HepG2 (cell line): ENCODE measurements around the gene PIK3R3. TPM values are rescaled to one million over a fixed set of nuclear protein-coding genes. Genes with fewer than 3 reads are reported as not detected.
A peak's percentile ranks its signal among the peaks of the same experiment; 100 is the strongest.

Experiments
- ATAC-seq: fragments of 200-7000 bp; cut with Tn5 transposase; 3 replicates; pipeline ENCODE4 v1.9.1; 2020; ENCODE audit warnings: mild to moderate bottlenecking, moderate library complexity
- BruUV-seq: library from RNA; stranded (reverse); fragments of 400-500 nt; replicated peaks from 2 replicates; lab custom pipeline; 2021; lab: Mats Ljungman, UMichigan
- CTCF ChIA-PET: fragments of 300-600 bp; formaldehyde crosslinking; extraction: SDS; loops from one replicate; lab custom pipeline; 2021; ENCODE audit warnings: low total read pairs, inconsistent platforms, low intra/inter-chr PET ratio; lab: Yijun Ruan, JAX
- POLR2A ChIA-PET: fragments of 350-600 bp; sonication (Branson Sonifier 250); formaldehyde crosslinking; loops from one replicate; lab custom pipeline; 2020; ENCODE audit warnings: antibody characterized with exemption, inconsistent platforms; lab: Yijun Ruan, JAX
- DNase-seq: peaks from one replicate; pipeline ENCODE4 v3.0.0-alpha.2; 2015; ENCODE audit warnings: low spot score
- FAIRE-seq: peaks from 3 replicates; lab custom pipeline; 2011; peaks lifted over from hg19 to GRCh38; lab: Jason Lieb, UNC
- H2AFZ ChIP-seq: one replicate; pipeline ENCODE4 v1.6.1; 2011; ENCODE audit warnings: low read length, inconsistent platforms
- H3K27ac ChIP-seq: fragments of 300-600 bp; 3 replicates; pipeline ENCODE4 v1.8.0; 2011; ENCODE audit warnings: mixed run types, mild to moderate bottlenecking, mixed read lengths, low read length, inconsistent platforms; ENCODE audit not compliant: insufficient read depth; ENCODE audit errors: extremely low read length
- H3K27me3 ChIP-seq, 2 experiments: fragments of 200-600 bp in 1 of 2; 2 replicates in 1 of 2; 3 replicates in 1 of 2; pipeline versions ENCODE4 v1.6.0 to v1.8.0; 2011; ENCODE audit warnings: low read length in 2 of 2, mild to moderate bottlenecking in 2 of 2, moderate library complexity in 2 of 2, inconsistent platforms in 1 of 2; ENCODE audit not compliant: insufficient read depth in 2 of 2, control insufficient read depth in 1 of 2
- H3K36me3 ChIP-seq, 2 experiments: fragments of 200-600 bp in 1 of 2; replicated peaks in 1 of 2; 2 replicates in 1 of 2; 3 replicates in 1 of 2; pipeline versions ENCODE4 v1.5.1 to v1.8.0; 2011; ENCODE audit warnings: low read length in 2 of 2, inconsistent platforms in 1 of 2; ENCODE audit not compliant: insufficient read depth in 2 of 2, control insufficient read depth in 1 of 2
- H3K4me1 ChIP-seq: 2 replicates; pipeline ENCODE4 v1.5.1; 2012; ENCODE audit warnings: low read length, inconsistent platforms; ENCODE audit not compliant: insufficient read depth
- H3K4me2 ChIP-seq: 2 replicates; pipeline ENCODE4 v1.6.0; 2011; ENCODE audit warnings: low read depth, low read length, inconsistent platforms
- H3K4me3 ChIP-seq, 3 experiments: fragments of 200-600 bp in 1 of 3; sonication (generic), shearing (Covaris generic) in 1 of 3; replicated peaks in 1 of 3; 2 replicates each; pipeline ENCODE4 v1.5.1; 2011 to 2016; ENCODE audit warnings: low read length in 3 of 3, inconsistent platforms in 2 of 3, low read depth in 2 of 3, mild to moderate bottlenecking in 2 of 3, control low read depth in 1 of 3, mixed read lengths in 1 of 3; ENCODE audit not compliant: insufficient read depth in 1 of 3
- H3K79me2 ChIP-seq: one replicate; pipeline ENCODE4 v1.6.1; 2011; ENCODE audit warnings: low read length, inconsistent platforms; ENCODE audit not compliant: insufficient read depth
- H3K9ac ChIP-seq: 2 replicates; pipeline ENCODE4 v1.6.0; 2011; ENCODE audit warnings: mild to moderate bottlenecking, low read depth, low read length, inconsistent platforms; ENCODE audit not compliant: insufficient read depth
- H3K9me3 ChIP-seq: 2 replicates; pipeline ENCODE4 v1.5.1; 2012; ENCODE audit warnings: mild to moderate bottlenecking, low read length
- H4K20me1 ChIP-seq: 2 replicates; pipeline ENCODE4 v1.6.0; 2011; ENCODE audit warnings: inconsistent platforms, mild to moderate bottlenecking, low read length, moderate library complexity; ENCODE audit not compliant: insufficient read depth
- DNMT3B ChIP-seq: conservative IDR thresholded peaks from 2 replicates; pipeline ENCODE4 v1.6.1; 2016; ENCODE audit warnings: missing biosample characterization, control low read depth
- PHF20 ChIP-seq: sonication (generic); formaldehyde crosslinking; IDR thresholded peaks from 2 replicates; pipeline ENCODE4 v1.5.0; 2020; ENCODE audit warnings: mild to moderate bottlenecking, missing genetic modification reagents
- PHF8 ChIP-seq: sonication (generic); formaldehyde crosslinking; IDR thresholded peaks from 2 replicates; pipeline ENCODE4 v1.5.0; 2020; ENCODE audit warnings: missing genetic modification reagents
- SAP130 ChIP-seq: IDR thresholded peaks from 2 replicates; pipeline ENCODE4 v1.6.1; 2016; ENCODE audit warnings: low read depth
- SNAI1 ChIP-seq: sonication (generic); formaldehyde crosslinking; IDR thresholded peaks from 2 replicates; pipeline ENCODE4 v1.5.0; 2020; ENCODE audit warnings: mild to moderate bottlenecking, missing genetic modification reagents, borderline replicate concordance
- TAF15 ChIP-seq: fragments of 200-400 bp; formaldehyde crosslinking; IDR thresholded peaks from one replicate; pipeline ENCODE4 v1.6.1; 2018; ENCODE audit warnings: mild to moderate bottlenecking, low read depth, low read length; ENCODE audit not compliant: poor library complexity, severe bottlenecking
- THAP11 ChIP-seq: IDR thresholded peaks from 2 replicates; pipeline ENCODE4 v1.6.1; 2016; ENCODE audit warnings: missing biosample characterization, missing genetic modification reagents
- TRIM24 ChIP-seq: sonication (generic); formaldehyde crosslinking; IDR thresholded peaks from 2 replicates; pipeline ENCODE4 v1.8.0; 2022; ENCODE audit warnings: mild to moderate bottlenecking, missing genetic modification reagents
- ZNF276 ChIP-seq: sonication (generic); formaldehyde crosslinking; IDR thresholded peaks from 2 replicates; pipeline ENCODE4 v1.4.0; 2020; ENCODE audit warnings: mild to moderate bottlenecking, low read depth, missing genetic modification reagents
- ZNF33B ChIP-seq: sonication (generic); formaldehyde crosslinking; IDR thresholded peaks from 2 replicates; pipeline ENCODE4 v1.5.1; 2020; ENCODE audit warnings: mild to moderate bottlenecking, missing genetic modification reagents
- ZNF674 ChIP-seq: sonication (generic); formaldehyde crosslinking; IDR thresholded peaks from 2 replicates; pipeline ENCODE4 v1.5.0; 2020; ENCODE audit warnings: low read depth, mild to moderate bottlenecking, missing genetic modification reagents
- WGBS: methylation state at CpG from one replicate; pipeline ENCODE4 v1.1.6; 2017; ENCODE audit warnings: low lambda C conversion rate; 5-methylcytosine and 5-hydroxymethylcytosine counted together
- in situ Hi-C: cut with HindIII; loops from 2 replicates; pipeline ENCODE4 v1.10.0; 2017; ENCODE audit warnings: low pct_unique_long_range_greater_than_20kb; ENCODE audit not compliant: extremely low pct_ligation_motif_present
- intact Hi-C: fragments of 100-400 bp; cut with micrococcal nuclease; formaldehyde crosslinking; loops from one replicate; pipeline ENCODE4 v1.10.0; 2022; ENCODE audit not compliant: unreplicated experiment
- polyA plus RNA-seq, 8 experiments: library from polyadenylated mRNA; depleted of rRNA in 3 of 8; stranded (reverse) in 7 of 8; unstranded in 1 of 8; fragments of >200 nt; fragmentation: Illumina TruSeq in 4 of 8; extraction: Trizol in 4 of 8; gene quantifications; 2 replicates each; pipeline versions ENCODE4 v1.2.1 to v1.2.3, GENCODE V29; 2011 to 2016; ENCODE audit warnings: low read depth in 4 of 8, missing spikeins in 1 of 8, mixed read lengths in 1 of 8; ENCODE audit not compliant: insufficient read depth in 1 of 8
- total RNA-seq, 5 experiments: library from RNA; depleted of rRNA; stranded (reverse); fragments of >200 nt; fragmentation: Illumina TruSeq; extraction: Trizol; gene quantifications; 2 replicates each; pipeline ENCODE4 v1.2.3, GENCODE V29; 2016; ENCODE audit warnings: low read depth in 1 of 5
- TF ChIP-seq, protein P1 (sequence below): sonication (generic); formaldehyde crosslinking; IDR thresholded peaks from 2 replicates; pipeline ENCODE4 v1.5.0; 2020; ENCODE audit warnings: mild to moderate bottlenecking, missing genetic modification reagents, borderline replicate concordance
- TF ChIP-seq, protein P2 (sequence below): sonication (generic); formaldehyde crosslinking; IDR thresholded peaks from 2 replicates; pipeline ENCODE4 v1.4.0; 2020; ENCODE audit warnings: mild to moderate bottlenecking, missing genetic modification reagents, borderline replicate concordance
- TF ChIP-seq, protein P3 (sequence below): sonication (generic); formaldehyde crosslinking; IDR thresholded peaks from 2 replicates; pipeline ENCODE4 v1.5.0; 2020; ENCODE audit warnings: missing genetic modification reagents, mild to moderate bottlenecking, borderline replicate concordance

PIK3R3 gene
- total and polyA plus RNA-seq, 2 of the 13 experiments (the other 11 are each of a cell fraction or from before 2014, with no cell fraction given) = 0.37 to 6.9 TPM

DNA sequence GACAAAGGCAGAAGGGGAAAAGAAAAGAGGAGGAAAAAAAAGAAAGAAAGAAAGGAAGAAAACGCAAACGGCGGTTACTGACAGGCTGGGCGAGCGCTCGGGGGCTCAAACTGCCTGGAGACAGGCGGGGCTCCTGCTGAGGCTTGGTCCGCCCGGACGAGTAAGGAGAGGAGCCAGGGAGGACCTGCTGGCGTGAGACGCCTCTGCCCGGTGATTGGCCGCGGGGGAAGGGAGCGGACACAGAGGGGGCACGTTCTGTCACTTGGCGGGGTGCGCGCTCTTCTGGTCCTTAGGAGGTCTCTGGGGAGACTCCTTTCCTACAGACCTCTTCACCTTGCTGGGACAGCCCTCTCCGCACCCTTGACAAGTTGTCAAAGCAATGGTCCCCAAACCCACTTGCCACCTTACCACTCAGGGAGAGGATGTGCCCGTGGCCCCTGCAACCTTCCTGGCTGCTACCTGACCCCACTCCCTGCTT lies 791 bp upstream of the PIK3R3 start:
- ATAC-seq (peak; percentile 71), FAIRE-seq (no peak), DNase-seq (no peak)
- no peaks in the 10 kb centered on the region for H4K20me1 ChIP-seq
- peak overlapping the region; percentile 87 for H3K4me2 ChIP-seq
- intact Hi-C loops = no loop called here
- BruUV-seq = TSS peak; percentile 93
- ChIA-PET CTCF (no interaction called here), POLR2A (no interaction called here)
- H3K36me3 ChIP-seq = no peaks in the 10 kb centered on the region
- in situ Hi-C loops = no loop called here
- H3K79me2 ChIP-seq = peaks cover 4% of the 10 kb centered on the region
- no peaks in the 10 kb centered on the region for H3K9me3 ChIP-seq
- H3K27me3 ChIP-seq = peaks cover 2 to 16% of the 10 kb centered on the region in 2 experiments; a peak in 3 of 5 replicates
- H3K27ac ChIP-seq = peak overlapping the region; percentile 81
- peaks cover 36% of the 10 kb centered on the region for H3K4me1 ChIP-seq
- H3K4me3 ChIP-seq = peak overlapping the region; percentile 38 to 74 (median 46); a peak in 5 of 6 replicates
- no peak overlapping the region for H2AFZ ChIP-seq
- peak overlapping the region; percentile 54; the same call in 1 of the 2 replicates for H3K9ac ChIP-seq
- WGBS = 3% methylated on average over 19 of the region's 22 CpGs
- TF ChIP-seq TAF15 (peak; percentile 21), THAP11 (CRISPR knock-in tag) (no peak), DNMT3B (CRISPR knock-in tag) (peak; percentile 45), TRIM24 (CRISPR knock-in tag) (no peak), PHF8 (CRISPR knock-in tag) (peak; percentile 54; the same call in 1 of the 2 replicates), ZNF33B (CRISPR knock-in tag) (no peak), ZNF674 (0 out of 2 replicates have a peak, but pooled peaks have one; percentile 3), ZNF276 (CRISPR knock-in tag) (0 out of 2 replicates have a peak, but pooled peaks have one; percentile 11), SAP130 (CRISPR knock-in tag) (peak; percentile 17), SNAI1 (CRISPR knock-in tag) (peak; percentile 6; the same call in 1 of the 2 replicates), PHF20 (CRISPR knock-in tag) (0 out of 2 replicates have a peak, but pooled peaks have one; percentile 4)
- TF ChIP-seq, protein P1, sequence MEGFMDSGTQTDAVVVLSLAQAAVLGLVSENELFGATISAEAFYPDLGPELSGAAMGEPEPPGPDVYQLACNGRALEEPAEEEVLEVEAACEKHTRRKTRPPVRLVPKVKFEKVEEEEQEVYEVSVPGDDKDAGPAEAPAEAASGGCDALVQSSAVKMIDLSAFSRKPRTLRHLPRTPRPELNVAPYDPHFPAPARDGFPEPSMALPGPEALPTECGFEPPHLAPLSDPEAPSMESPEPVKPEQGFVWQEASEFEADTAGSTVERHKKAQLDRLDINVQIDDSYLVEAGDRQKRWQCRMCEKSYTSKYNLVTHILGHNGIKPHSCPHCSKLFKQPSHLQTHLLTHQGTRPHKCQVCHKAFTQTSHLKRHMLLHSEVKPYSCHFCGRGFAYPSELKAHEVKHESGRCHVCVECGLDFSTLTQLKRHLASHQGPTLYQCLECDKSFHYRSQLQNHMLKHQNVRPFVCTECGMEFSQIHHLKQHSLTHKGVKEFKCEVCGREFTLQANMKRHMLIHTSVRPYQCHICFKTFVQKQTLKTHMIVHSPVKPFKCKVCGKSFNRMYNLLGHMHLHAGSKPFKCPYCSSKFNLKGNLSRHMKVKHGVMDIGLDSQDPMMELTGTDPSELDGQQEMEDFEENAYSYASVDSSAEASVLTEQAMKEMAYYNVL (CRISPR knock-in tag) = peak; percentile 64; the same call in 1 of the 2 replicates
- TF ChIP-seq, protein P2, sequence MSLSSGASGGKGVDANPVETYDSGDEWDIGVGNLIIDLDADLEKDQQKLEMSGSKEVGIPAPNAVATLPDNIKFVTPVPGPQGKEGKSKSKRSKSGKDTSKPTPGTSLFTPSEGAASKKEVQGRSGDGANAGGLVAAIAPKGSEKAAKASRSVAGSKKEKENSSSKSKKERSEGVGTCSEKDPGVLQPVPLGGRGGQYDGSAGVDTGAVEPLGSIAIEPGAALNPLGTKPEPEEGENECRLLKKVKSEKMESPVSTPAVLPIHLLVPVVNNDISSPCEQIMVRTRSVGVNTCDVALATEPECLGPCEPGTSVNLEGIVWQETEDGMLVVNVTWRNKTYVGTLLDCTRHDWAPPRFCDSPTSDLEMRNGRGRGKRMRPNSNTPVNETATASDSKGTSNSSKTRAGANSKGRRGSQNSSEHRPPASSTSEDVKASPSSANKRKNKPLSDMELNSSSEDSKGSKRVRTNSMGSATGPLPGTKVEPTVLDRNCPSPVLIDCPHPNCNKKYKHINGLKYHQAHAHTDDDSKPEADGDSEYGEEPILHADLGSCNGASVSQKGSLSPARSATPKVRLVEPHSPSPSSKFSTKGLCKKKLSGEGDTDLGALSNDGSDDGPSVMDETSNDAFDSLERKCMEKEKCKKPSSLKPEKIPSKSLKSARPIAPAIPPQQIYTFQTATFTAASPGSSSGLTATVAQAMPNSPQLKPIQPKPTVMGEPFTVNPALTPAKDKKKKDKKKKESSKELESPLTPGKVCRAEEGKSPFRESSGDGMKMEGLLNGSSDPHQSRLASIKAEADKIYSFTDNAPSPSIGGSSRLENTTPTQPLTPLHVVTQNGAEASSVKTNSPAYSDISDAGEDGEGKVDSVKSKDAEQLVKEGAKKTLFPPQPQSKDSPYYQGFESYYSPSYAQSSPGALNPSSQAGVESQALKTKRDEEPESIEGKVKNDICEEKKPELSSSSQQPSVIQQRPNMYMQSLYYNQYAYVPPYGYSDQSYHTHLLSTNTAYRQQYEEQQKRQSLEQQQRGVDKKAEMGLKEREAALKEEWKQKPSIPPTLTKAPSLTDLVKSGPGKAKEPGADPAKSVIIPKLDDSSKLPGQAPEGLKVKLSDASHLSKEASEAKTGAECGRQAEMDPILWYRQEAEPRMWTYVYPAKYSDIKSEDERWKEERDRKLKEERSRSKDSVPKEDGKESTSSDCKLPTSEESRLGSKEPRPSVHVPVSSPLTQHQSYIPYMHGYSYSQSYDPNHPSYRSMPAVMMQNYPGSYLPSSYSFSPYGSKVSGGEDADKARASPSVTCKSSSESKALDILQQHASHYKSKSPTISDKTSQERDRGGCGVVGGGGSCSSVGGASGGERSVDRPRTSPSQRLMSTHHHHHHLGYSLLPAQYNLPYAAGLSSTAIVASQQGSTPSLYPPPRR (CRISPR knock-in tag) = peak; percentile 15; the same call in 1 of the 2 replicates
- TF ChIP-seq, protein P3, sequence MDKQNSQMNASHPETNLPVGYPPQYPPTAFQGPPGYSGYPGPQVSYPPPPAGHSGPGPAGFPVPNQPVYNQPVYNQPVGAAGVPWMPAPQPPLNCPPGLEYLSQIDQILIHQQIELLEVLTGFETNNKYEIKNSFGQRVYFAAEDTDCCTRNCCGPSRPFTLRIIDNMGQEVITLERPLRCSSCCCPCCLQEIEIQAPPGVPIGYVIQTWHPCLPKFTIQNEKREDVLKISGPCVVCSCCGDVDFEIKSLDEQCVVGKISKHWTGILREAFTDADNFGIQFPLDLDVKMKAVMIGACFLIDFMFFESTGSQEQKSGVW (CRISPR knock-in tag) = 0 out of 2 replicates have a peak, but pooled peaks have one; percentile 2
